NCI-H1694 treated with DMSO at 0.1 percent for 48 hours (cell line): ENCODE measurements around the gene TEKTIP1.

Source experiments
- DNase-seq: peaks from one replicate; lab custom pipeline; 2025; lab: John Stamatoyannopoulos, UW

Gene TEKTIP1

DNA sequence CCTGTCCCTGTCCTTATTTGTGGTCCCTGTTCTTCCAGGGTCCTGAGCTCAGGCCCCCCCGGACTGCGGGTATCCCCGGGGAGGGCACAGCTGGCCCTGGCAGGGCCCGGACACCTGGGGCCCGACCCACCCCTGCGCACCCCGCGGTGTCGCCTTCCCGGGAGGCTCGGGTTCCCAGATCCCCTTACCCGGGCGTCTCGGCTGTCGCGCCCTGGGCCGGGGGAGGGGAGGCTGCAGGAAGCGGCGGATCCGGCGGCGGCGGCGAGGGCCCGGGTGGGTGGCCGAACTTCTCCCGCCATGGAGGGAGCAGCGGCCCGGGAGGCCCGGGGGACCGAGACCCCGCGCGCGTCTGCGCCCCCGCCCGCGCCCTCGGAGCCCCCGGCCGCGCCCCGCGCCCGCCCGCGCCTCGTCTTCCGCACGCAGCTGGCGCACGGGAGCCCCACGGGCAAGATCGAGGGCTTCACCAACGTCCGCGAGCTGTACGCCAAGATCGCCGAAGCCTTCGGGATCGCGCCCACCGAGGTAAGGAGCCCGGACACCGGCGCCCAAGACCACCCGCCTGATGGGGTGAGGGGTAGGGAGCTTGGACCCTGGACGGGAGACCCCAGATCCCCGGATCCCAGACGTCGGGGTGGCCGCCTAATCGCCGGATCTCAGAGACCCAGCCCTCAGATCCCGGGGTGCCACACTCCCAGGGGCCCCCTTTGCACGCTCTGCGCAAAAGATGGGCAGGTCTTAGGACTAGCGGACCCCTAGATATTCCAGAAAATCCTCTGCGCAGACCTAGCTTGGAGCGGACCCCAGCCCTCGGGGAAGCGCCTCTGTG lies 46.5 kb downstream of the TEKTIP1 start, which contains the start of gene GIPC3:
GIPC3 (plus strand) TSS at position 178 of the 826 bp plus-strand sequence; CDS start at position 298, 120 bp downstream.
- DNase-seq, result no peak

DNA sequence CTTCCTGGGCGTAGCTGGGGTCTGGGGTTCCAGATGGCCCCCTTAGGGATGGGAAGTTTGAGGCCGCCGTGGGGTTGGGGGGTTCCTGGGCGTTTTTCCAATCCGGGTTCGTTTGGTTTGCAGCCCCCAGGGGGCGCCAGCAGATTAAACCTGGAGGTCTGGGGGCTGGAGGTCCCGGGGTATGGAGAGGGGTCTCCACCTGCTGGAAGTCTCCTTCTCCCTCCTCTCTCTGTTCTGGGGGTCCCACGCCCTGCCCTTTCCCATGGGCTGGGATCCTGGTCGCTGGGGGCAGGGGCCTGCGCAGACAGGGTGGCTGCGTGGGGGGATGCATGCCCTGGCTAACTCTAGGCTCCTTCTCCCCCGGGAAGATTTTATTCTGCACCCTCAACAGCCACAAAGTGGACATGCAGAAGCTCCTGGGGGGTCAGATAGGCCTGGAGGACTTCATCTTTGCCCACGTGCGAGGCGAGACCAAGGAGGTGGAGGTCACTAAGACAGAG lies 47.2 kb downstream of the TEKTIP1 start:
- no peak for DNase-seq

DNA sequence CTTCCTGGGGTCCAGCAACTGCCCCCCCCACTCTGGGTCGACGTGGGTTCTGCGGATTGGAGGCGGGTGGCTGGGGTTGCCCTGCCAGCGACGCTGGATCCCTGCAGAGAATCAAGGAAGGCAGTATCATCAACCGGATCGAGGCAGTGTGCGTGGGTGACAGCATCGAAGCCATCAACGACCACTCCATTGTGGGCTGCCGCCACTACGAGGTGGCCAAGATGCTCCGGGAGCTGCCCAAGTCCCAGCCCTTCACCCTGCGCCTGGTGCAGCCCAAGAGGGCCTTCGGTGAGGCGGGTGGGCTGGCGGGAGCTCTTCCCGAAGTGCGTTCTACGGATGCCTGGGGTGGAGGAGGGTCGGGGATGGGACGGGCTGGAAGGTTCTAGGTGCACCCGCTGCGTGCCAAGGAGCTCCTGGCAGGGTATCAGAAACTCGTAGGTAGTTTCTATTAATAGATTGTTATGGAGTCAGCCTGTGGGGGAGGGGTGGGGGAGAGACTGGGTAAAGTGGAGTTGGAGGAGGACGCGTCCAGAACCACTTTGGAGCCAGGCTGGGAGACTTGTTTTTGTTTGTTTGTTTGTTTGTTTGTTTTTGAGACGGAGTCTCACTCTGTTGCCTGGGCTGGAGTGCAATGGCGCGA lies 47.9 kb downstream of the TEKTIP1 start:
- DNase-seq, result no peak

DNA sequence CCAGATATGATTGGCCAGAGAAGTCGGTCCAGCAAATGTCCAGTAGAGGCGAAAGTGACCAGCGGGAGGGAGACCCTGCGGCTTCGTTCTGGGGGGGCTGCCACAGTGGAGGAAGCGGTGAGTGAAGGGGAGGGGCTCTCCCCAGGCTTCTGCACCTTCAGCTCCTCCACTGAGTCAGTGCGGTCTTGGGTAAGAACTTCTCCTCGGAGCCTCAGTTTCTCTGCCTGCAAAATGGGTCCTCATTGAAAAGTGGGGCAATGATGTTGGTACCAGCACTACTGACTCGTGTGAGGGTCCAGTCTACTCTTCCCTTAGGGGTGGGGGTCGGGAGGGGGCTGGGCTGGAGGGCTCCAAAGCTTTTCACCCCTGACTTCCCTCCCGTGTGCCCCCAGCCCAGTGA lies 50.5 kb downstream of the TEKTIP1 start:
- no peak for DNase-seq

DNA sequence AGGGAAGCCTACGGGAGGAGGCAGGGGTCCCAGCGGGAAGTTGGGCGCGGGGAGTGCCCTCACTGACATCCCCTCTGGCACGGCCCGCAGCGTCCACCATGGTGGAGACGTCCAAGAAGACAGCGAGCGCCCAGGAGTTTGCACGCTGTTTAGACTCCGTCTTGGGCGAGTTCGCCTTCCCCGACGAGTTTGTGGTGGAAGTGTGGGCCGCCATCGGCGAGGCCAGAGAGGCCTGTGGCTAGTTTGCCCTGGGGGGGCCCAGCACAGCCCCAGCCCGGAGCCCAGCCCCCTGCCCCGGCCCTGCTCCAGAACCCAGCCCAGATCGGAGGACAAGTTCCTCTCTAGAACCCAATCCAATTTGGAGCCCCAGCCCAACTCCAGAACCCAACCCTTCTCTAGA lies 51.0 kb downstream of the TEKTIP1 start:
- DNase-seq, result no peak

DNA sequence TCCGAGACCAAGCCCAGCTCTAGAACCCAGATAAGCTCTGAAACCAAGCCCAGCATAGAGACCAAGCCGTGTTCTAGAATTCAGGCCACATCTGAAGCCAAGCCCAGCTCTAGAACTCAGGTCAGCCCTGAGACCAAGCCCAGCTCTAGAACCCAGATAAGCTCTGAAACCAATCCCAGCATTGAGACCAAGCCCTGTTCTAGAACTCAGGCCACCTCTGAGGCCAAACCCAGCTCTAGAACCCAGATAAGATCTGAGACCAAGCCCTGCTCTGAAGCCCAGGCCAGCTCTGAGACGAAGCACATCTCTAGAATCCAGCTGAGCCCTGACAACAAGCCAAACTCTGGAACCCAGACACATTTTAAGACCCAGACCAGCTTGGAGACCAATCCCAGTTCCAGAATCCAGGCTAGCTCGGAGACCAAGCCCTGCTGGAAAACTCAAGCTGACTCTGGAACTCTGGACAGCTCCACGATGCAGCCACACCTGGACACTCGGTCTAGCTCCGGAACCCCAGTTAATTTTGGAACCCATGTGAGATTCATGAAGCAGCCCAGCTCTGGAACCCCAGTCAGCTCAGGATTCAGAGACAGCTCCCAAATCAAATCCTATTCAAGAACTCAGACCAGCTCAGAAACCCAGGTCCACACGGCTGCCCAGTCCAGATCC lies 52.2 kb downstream of the TEKTIP1 start:
- DNase-seq, result no peak

DNA sequence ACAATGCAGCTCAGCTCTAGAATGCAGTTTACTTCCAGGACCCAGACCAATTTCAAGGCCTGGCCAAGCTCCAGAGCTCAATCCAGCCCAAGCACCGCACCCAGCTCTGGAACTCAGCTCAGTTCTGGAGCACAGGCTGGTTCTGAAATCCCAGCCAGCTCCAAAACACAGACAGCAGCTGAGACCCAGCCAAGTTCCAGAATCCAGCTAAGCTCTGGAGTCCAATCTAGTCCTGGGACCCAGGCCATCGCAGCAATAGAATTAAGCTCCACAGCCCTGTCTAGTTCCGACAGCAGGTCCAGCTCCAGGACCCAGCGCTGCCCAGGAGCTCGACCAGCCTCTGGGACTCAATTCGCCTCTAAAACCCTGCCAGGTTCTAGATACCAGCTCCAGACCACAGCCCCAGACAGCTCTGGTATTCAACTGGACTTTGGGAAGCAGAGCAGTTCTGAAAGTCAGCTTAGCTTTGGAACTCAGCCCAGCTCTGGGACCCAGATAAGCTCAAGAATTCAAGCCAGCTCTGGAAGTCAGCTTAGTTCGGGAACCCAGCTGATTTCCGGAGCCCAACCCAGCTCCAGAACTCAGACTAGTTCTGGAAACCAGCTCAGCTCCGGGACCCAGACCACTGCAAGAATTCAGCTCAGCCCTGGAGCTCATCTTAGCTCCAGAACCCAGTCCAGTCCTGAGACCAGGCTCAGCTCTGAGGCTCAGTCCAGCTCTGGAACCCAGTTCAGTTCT lies 53.1 kb downstream of the TEKTIP1 start:
- DNase-seq, result no peak

DNA sequence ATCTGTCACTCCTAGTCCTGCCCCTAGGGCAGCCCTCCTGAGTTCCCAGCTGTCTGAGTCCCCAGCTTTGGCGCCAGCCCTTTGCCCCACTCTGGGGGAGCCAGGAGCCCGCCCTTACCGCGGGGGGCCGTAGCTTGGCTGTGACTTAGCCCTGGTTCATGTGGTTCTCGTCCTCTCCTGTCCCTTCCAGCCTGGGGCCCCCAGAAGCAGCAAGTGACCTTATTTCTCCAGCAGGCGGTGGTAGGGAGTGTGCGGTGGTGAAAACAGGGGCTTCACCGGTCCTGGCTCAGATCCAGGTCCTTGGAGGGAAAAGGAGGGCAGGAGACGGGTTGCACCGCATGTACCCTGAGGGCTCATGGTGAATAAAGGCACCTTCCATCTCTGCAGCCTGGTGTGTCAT lies 54.2 kb downstream of the TEKTIP1 start:
- no peak for DNase-seq
